GM18907 (cell line): ENCODE measurements around the gene NAT16.
"Not testable (repeated sequence)": the region's sequence is repeated elsewhere in the genome, so short reads cannot be mapped to it uniquely, and the experiment has no call there.

Experiments used
- ATAC-seq: cut with Tn5 transposase; IDR thresholded peaks from one replicate; pipeline ENCODE4 v1.9.1; 2021; ENCODE audit warnings: mild to moderate bottlenecking, moderate library complexity; ENCODE audit not compliant: unreplicated experiment

The NAT16 gene

DNA sequence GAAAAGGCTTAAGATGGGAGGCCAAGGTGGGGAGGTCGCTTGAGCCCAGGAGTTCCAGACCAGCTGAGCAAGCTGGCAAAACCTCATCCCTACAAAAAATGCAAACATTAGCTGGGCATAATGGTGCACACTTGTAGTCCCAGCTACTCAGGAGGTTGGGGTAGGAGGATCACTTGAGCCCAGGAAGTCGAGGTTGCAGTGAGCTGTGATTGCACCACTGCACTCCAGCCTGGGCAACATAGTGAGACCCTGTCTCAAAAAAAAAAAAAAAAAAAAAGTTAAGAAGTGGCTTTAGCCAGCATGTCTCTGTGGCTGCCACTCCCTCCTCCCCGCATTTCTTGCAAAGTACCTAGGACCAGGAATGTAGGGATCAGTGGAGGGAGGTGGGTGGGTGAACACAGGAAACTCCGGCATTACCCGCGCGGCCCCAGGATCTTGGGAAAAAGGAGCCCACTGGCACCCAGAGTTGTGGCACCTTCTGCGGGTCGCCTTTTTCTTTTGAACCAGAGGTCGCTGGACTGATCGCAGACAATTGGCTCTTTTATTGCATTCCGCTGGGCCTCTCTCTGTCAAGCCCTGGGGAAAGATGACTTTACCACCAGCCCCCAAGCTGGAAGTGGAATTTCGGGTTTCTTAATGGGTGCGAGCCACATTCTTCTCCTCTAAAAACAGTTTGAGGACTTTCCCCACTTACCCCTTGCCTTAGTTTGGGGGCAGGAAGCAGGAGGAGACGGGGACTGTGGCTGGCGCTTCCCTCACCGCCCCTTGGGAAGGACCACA lies 18.2 kb downstream of the NAT16 start:
- no peak for ATAC-seq

DNA sequence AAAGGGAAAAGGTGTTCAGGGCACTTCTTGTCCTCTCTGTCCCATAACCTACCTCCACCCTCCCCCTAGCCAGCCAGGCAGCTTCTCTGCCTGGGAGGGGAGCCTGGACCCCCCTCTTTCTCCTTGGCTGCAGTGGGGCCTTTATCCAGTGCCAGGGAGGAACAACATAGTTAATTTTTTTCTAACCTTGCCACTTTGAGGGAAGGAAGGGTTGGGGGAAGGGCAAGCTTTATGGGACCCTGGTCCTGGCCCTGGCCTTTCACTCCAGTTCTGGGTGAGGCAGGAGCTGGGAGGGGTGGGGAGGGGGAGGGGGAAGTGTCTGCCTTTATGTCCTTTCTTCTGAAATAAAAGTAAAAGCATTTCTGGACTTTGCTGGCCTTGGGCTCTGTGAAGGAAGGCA lies 19.2 kb downstream of the NAT16 start:
- ATAC-seq, result no peak

DNA sequence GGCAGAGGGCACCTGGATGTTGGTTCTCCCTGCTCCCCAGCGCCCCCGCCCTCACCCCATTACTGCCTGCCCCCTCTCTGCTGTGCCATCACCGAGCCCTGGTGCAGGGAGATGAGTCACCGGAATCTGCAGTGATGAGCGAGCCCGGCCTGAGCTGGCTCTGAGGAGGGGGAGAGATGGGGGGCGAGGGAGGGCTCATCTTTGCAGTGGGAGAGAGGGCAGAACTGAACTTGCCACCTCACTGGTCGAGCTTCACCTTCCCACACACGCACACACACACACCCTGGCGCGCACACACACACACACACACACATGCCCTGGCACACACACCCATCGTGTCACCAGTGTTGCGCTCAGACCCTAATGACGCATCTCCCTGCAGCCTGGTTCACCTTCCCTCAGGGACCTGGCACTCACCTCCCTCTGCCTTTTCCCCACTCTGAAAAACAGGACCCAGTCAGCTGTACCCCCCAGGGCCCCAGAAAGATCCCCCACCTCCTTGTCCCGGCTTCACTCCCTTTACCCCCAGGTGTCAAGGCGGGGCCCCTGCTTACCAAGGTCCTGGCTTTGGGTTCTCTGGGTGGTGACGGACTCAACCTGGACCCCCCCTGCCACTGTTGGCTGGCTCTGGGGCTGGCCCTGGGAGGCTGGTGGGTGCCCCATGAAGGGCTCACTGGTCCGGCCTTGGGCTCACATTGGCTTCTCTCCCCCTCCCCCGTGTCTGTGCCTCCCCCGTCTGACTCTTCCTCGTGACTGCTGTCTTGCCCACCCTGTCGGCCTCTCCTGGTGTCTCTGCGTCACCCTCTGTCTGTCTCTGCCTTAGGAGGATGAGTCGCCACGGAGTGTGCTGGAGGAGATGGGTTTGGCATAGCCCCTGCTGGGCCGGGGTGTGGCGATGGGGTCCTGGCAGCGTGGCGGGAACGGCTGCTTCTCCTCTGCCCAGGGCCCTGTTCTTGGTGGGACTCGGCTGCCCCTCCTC lies 20.1 kb downstream of the NAT16 start:
- ATAC-seq, result no peak

DNA sequence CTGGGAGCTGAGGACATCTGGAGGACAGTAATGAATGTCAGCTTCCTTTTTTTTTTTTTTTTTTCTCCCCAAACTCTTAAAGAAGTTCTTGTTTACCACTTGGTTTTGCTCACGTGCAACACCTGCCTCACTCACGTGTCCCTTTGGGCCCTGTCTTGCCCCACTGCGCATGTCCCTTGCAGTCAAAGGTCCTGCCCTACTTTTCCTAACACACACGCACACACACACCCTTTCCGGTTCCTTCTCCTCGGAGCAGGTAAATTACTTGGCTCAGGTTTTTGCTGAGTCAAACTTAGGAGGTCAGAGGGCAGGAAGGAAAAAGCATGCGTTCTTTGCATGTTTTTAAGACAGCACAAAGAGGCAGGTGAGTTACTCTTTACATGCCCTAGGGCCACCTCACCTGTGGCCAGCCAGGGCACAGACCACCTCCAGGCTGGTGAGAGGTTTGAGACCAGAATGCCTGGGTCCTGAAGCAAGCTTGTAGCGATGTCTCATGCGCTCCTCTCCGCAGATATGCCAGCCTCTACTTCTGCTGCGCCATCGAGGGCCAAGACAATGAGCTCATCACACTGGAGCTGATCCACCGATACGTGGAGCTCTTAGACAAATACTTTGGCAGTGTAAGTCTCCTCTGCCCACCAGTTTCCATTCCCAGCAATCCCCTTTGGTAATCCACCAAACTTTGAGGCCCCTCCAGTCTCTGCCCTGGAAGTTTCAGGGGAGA lies 23.1 kb downstream of the NAT16 start:
- ATAC-seq, result no peak

DNA sequence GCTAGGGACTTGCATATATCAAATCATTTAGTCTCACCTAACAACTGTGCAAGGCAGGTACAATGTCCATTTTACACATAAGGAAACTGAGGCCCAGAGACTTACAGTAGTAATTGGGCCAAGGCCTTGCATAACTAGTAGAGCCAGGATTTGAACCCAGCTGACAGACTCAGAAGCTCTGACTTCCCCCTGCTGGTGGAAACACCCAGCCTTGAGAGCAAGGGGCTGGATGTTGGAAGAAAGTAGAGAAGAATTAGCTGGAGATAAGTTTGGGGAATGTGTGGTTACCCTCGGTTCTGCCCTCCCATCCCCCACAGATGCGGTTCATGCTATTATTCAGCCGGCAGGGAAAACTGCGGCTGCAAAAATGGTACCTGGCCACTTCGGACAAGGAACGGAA lies 23.8 kb downstream of the NAT16 start:
- ATAC-seq, result no peak

DNA sequence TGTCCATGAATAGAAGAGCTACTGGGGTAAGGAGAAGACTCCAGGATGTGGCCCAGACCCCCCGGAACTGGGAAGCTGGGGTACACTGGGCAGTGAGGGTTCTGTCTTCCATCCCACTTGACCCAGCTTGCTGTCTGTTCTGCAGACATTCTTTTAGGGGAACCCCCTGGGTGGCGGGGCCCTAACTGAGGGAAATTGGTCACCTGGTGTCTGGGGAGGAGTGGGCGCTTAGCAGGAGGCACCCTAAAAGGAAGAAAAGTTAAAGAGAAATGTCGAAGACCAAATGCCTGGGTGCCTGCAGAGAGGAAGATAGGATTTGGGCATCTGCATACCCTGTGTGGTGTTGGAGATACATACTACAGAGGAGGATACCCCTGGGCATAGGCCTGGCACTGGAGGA lies 24.8 kb downstream of the NAT16 start:
- no peak for ATAC-seq

DNA sequence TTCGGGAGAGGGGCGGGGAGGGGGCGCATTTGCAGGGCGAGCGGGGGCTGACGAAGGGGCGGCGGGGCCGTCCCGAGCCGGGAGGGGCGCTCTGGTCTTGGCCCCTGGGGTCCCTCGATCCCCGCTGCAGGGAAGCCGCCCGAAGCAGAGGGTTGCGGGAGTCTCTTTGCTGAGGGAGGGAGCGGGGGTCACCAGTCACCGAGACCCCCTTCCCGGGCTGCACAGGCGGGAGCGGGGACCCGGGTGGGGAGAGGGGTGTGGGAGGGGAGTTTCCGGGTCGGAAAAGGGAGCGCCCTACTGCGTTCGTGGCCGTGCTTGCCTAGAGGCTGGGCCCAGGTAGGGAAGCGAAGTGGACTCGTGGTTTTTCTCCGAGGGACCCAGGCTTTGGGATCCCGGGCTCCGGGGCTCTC lies 25.4 kb downstream of the NAT16 start:
- peak; percentile 22 for ATAC-seq

DNA sequence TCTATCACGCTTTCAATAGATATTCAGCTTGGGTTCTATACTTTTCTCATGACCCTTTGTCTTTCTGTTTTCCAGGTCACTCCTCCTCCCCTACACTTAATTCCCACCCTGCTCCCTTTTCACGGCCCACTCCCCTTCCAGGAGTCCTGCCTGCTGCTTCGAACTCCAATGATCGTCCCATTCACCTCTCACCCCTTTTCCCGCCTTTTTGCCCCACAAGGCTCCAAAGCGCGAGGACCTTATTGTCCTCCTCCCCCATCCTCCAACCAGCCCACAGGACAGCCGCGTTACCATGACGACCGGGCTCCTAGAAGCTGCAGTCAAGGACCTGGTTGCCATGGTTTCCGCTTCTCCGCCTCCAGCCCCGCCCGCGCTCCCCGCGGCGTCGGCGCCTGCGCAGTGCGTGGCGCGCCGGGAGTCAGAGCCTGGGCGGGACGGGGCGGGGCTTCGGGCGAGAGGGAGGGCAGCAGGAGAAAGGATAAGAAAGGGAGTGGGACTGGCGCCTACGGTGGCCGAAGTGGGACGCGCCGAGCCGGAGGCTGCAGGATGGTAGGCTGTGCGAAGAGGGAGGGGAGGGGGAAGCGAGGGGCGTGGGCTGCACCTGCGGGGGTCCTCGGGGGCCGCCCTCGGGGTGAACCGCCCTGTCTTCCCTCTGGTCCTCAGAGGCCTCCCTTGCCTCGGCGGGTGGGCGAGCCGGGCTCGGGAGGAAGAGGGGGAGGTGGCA lies 26.0 kb downstream of the NAT16 start, which contains the start of gene AP1S1:
TSS of gene AP1S1 (plus strand) at position 508 of the 724 bp plus-strand sequence. CDS start at position 547, 39 bp downstream.
- peak; percentile 80 for ATAC-seq

DNA sequence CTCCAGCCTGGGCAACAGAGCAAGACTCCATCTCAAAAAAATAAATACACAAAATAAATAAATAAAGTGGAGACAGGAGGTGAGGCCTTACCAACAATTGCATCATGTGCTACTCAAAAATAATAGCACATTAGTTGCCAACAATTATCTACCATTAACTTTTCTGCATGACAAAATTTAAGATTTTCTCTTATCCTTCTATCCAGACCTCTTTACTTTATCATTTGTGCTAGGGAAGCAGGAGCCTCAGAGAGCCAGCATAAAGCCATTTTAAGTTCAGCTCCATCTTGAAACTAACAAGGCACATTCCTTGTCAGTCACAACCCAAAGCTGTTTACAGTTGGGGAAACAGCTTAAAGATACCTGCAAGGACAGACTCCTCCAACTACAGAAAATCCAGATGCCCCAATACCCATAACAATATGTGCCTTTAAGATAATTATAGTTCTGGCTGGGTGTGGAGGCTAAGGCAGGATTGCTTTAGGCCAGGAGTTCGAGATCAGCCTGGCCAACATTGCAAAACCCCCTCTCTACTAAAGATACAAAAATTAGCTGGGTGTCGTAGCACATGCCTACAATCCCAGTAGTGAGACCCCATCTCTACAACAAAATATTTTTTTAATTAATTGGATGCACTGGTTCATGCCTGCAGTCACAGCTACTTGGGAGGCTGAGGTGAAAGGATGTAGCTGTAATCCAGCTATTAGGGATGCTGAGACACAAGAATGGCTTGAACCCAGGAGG lies 28.0 kb downstream of the NAT16 start:
- no peak for ATAC-seq

DNA sequence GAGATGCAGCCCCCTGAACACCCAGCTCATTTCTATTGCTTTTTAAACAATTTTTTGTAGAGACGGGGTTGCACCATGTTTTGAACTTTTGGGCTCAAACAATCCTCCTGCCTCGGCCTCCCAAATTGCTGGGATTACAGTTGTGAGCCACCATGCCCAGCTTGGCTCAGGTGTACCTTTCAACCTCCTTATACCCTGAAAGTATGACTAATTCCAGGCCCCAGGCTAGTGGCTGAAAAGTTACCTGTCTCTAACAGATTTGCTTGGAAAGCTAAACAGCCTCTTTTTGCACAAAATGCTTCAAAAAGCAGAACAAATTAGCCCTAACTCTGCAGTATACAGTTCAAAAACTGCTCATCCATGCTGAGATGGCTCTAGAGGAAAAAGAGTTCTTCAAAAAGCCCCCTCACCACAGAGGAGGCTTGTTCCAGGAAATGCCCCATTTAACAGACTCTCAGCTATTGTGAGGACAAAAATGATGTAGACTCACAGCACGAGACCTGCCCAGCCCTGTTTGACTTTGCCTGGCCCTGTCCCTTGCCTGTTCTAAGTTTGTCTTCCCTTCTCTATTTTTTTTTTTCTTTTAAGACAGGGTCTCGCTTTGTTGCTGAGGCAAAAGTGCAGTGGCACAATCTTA lies 39.2 kb downstream of the NAT16 start:
- no peak for ATAC-seq

DNA sequence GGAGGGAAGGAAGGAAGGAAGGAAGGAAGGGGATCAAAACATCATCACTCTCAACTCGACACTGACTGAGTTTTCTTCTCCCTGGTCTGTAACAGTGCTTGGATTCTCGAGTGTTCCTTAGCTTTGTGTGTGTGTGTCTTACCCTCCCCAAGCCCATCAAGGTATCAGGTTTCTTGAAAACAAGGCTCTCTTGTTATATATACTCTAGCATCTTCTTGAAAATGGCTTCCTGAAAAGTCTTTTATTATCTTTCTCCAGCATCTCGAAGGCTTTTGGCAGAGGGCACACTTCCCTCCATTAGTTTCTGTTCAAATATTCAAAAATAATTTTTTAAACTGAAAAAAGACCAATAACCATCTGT lies 39.8 kb downstream of the NAT16 start:
- no peak for ATAC-seq

DNA sequence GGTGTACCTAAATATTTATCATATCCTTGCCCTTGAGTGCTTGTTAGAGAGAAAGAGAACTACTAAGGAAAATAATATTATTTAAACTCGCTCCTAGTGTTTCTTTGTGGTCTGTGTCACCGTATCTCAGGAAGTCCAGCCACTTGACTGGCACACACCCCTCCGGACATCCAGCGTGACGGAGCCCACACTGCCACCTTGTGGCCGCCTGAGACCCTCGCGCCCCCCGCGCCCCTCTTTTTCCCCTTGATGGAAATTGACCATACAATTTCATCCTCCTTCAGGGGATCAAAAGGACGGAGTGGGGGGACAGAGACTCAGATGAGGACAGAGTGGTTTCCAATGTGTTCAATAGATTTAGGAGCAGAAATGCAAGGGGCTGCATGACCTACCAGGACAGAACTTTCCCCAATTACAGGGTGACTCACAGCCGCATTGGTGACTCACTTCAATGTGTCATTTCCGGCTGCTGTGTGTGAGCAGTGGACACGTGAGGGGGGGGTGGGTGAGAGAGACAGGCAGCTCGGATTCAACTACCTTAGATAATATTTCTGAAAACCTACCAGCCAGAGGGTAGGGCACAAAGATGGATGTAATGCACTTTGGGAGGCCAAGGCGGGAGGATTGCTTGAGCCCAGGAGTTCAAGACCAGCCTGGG lies 41.8 kb downstream of the NAT16 start:
- peak; percentile 71 for ATAC-seq

DNA sequence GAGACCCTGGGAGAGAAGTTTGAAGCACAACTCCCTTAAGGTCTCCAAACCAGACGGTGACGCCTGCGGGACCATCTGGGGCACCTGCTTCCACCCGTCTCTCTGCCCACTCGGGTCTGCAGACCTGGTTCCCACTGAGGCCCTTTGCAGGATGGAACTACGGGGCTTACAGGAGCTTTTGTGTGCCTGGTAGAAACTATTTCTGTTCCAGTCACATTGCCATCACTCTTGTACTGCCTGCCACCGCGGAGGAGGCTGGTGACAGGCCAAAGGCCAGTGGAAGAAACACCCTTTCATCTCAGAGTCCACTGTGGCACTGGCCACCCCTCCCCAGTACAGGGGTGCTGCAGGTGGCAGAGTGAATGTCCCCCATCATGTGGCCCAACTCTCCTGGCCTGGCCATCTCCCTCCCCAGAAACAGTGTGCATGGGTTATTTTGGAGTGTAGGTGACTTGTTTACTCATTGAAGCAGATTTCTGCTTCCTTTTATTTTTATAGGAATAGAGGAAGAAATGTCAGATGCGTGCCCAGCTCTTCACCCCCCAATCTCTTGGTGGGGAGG lies 42.4 kb downstream of the NAT16 start:
- ATAC-seq, result no peak

DNA sequence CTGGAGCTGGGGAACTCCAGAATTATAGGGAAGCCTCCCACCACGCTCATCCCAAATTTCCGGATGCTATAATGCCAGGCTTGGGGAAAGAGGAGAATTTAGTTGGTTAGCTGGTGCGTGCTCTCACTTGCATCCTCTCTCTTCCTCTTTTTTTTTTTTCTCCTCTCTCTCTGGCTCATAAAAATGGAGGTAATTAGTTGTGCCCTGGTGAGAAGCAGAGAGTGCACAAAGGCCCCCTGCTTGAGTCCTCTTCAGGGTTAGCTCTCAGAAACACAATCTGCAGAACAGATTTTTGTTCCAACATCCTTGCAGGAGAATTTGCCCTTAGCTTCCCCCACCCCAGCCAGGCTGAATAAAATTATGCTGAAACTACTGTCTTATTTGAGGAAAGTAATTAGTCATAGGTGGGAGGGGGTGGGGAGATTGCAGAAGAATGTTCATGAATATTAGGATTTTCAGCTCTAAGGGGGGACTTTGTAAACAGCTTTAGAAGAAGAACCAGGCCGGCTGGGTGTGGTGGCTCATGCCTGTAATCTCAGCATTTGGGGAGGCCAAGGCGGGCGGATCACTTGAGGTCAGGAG lies 45.6 kb downstream of the NAT16 start:
- ATAC-seq, result no peak

DNA sequence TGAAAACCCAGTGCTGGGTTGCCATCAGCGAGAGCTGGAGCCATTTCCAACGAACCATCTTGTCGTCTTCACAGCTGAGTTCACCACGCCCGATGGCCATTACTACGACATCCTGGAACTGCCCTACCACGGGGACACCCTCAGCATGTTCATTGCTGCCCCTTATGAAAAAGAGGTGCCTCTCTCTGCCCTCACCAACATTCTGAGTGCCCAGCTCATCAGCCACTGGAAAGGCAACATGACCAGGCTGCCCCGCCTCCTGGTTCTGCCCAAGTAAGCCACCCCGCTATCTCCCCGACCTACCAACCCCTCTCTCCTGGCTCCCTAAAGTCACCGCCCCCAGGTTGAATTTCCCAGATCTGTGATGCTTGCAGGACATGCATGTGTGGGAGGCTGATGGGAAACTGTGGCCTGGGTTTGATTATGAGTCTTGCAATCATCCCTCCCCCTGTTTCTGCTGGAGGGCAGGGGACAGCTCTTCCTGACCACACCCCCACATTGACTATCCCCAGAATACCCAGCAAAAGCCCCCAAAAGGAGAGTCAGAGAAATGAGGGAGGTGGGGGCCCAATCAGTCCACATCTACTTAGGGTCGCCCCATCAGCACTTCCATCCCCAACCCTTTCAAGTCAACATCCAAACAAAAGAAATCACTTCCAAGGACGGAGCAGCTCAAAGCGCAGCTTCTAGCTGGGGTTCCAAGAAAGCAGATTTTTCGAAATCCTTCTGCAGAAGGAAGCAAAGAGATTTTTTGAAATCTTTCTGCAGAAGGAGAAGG lies 46.3 kb downstream of the NAT16 start:
- ATAC-seq, result no peak

DNA sequence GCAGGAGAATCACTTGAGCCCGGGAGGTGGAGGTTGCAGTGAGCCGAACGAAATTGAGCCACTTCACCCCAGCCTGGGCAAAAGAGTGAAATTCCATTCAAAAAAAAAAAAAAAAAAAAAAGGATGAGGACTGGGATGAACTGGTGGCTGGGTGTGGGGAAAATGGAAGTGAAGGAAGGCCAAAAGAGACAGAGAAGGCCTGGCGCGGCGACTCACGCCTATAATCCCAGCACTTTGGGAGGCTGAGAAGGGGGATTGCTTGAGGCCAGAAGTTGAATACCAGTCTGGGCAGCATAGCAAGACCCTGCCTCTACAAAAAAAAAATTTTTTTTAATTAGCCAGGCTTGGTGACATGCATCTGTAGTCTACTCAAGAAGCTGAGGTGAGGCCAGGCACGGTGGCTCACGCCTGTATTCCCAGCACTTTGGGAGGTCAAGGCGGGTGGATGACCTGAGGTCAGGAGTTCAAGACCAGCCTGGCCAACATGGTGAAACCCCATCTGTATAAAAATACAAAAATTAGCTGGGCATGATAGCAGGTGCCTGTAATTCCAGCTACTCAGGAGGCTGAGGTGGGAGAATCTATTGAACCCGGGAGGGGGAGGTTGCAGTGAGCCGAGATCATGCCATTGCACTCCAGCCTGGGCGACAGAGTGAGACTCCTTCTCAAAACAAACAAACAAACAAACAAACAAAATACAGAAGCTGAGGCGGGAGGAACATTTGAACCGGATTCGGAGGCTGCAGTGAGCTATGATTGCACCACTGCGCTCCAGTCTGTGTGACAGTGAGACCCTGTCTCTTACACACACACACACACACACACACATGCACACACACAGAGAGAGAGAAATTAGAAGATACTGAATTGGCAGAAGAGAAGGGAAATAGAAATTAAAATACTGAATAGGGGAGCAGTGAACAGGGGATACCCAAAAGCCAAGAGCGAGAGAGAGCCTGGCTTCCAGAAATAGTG lies 47.2 kb downstream of the NAT16 start:
- not testable (repeated sequence) for ATAC-seq
